HG03135 (cell line): ENCODE results near the gene ZNF574.

ENCODE experiments used
- ATAC-seq: cut with Tn5 transposase; IDR thresholded peaks from one replicate; pipeline ENCODE4 v1.9.1; 2021; ENCODE audit warnings: mild to moderate bottlenecking, moderate library complexity; ENCODE audit not compliant: unreplicated experiment

The ZNF574 gene

DNA sequence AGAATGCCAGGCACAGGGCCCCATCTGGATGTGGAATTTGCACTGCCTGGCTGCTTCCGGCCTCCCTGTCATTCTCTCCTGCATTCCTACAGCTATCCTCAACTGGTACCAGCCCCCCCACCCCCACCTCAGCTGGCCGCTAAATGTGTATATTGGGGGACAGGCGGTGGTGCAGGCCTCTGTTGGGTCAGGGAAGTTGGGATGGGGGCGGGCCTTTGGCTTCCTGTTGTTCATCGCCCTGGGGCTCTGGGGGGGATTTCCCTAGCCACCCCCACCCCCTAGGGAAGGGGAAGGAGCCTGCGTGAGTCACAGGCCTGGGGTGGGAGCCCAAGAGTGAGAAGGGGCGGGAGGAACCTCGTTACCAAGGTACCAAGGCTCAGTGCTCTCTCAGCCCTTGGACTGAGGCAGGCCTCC is 45.7 kb downstream of the ZNF574 start:
- ATAC-seq = no peak

DNA sequence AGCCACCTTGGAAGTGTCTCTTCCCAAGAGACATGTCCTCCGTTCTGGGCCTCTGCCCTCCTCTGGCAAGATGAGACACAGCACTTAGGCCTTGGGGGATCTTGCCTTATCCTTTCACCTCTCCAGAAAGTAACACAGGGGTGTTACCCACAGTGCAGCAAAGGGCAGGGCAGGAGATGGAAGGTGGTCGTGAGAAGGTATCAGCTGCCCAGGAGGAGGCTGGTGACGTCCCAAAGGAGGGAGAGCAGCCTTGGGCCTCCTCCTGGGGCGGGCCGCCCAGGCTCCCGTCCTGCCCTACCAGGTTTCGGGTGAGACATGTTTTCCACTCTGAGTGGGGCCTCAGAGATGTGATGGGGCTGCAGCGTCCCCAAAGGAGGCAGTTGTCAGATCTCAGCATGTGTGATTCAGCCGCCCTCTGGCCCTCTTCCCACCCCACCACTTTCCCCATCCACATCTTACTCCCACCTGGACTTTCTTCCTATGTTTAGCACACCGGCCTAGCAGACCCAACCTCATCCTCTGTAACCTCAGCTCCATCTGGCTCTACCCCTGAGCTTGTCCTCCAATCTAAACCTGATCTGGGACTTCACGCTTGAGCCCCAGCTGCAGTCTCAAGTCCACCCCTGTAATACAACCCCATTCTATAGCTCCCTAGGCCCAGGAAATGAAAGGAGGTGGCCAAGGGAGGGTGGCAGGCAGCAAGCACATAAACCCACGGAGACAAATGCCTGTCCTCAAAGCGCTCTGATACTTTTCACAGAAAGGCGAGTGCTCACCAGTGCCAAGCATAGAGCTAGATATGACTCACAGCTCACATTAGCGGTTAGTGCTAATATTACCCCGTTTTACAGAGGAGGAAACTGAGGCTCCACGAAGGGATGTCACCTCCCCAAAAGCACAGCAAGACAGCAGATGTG is 47.0 kb downstream of the ZNF574 start:
- no peak for ATAC-seq

DNA sequence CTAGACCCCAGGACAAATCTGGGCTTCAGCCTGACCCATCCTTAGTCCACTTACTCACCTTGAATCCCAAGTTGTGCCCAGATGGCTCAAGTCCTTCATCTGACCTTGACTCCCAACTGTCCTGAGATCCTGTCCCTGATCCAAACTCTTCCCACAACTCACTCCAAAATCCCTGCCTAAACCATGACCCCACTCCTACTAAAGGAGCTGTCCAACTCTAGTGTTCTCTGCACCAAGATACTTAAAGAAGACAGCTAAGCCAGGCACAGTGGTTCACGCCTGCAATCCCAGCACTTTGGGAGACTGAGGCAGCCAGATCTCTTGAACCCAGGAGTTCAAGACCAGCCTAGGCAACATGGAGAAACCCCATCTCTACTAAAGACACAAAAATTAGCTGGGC is 47.8 kb downstream of the ZNF574 start:
- ATAC-seq = no peak

DNA sequence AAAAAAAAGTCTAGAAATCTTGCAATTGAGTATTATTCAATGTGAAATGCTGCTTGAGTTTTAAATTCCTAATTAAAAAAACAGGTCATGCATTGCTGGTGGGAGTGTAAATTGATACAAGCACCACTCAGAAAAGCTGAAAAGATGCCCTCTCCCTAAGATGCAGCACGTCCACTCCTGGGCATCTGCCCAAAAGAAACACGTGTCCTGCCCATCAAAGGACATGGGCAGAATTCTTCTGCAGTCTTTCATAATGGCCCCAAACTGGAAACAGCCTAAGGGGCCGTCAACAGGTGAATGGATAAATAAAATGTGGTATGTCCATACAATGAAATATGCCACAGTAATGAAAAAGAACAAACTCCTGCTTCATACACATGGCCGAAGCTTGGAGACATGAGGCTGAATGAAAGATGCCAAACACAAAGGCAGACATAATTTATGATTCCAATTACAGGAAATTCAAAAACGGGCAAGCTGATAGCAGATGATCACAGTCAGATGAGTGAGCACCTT is 48.5 kb downstream of the ZNF574 start:
- ATAC-seq = no peak

DNA sequence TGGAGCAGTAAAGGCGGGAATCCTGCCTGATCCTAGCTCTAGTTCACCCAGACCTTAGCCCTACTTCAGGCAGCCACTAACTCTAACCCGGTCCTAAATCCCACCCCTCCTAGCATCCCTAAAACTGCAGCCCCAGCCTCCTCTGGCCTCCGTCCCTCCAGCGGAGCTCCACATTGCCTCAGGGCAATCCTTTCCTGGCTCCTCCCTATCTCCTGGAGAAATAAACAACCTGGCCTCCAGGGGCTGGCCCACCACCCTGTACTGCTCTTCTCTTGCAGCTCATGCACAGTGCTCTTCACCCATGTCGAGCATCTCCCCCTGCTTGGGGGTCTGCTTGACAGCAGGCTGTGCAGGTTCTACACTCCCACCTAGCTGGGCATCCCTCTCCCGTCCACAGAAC is 49.6 kb downstream of the ZNF574 start:
- no peak for ATAC-seq

DNA sequence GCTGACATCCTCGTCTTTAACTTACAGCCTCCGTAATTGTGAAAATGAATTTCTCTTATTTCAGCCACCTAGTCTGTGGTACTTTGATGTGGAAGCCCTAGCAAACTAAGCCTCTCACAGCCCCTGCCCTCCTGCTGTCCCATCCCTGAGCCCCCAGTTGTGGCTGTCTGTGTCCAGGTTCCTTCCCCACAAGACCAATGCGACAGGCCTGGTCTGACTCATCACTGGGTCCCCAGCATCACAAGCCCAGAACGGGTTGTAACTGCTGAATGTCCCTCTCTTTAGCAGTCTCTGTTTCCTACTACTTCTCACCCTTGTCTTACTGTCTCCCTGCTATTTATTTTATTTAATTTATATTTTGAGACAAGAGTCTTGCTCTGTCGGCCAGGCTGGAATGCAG is 50.6 kb downstream of the ZNF574 start:
- no peak for ATAC-seq

DNA sequence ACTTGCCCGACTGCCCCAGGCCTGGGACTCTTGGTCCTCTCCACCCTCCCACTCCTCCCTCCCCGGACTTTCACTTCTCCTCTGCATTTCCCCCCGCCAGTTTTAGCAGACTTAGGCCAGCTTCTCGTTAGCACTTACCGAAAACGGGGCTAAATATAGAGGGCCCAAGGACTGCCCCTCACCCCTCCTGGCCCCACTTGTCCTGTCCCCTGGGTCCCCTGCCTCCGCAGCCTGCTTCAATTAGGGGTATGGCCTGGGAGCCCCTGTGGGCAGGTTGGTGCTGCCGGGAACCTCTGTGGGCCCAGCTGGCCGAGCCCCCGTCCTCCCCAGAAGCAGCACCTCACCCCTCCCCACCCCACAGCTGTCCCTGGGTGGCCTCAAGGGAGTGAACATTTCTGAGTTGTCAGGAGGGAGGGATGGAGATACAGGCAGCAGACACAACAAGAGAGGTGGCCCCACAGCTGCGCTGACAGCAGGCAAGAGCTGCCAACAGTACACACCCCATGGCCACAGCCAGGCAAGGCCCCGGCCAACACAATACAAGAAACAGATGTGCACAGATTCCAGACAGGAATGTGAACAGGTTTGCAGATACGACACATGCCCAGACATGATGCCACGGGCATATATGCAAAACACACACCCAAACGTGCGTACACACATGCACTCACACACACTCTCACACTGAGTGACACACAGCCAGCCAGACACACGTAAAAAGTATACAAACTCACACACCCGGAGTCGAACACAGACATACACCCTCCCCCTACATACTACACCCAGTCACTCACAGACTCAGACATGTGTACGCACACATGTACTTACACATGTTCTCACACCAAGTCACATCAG is 53.7 kb downstream of the ZNF574 start:
- ATAC-seq = peak; percentile 46

DNA sequence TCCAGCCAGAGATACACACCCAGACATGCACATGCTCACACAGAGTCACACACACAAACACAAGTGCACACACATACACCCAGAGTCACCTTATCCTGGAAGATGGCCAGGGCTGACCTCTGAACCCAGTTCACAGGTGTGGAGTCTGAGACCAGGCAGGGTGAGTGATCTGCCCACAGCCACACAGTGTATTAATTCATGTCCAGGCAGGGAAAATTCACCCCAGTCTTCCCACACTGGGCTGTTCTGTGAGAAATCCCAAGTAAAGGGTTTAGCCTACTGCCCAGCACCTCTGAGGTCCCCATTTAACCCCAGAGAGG is 54.2 kb downstream of the ZNF574 start:
- ATAC-seq = no peak
